ENCODE data around the gene KLHL29.

DNA sequence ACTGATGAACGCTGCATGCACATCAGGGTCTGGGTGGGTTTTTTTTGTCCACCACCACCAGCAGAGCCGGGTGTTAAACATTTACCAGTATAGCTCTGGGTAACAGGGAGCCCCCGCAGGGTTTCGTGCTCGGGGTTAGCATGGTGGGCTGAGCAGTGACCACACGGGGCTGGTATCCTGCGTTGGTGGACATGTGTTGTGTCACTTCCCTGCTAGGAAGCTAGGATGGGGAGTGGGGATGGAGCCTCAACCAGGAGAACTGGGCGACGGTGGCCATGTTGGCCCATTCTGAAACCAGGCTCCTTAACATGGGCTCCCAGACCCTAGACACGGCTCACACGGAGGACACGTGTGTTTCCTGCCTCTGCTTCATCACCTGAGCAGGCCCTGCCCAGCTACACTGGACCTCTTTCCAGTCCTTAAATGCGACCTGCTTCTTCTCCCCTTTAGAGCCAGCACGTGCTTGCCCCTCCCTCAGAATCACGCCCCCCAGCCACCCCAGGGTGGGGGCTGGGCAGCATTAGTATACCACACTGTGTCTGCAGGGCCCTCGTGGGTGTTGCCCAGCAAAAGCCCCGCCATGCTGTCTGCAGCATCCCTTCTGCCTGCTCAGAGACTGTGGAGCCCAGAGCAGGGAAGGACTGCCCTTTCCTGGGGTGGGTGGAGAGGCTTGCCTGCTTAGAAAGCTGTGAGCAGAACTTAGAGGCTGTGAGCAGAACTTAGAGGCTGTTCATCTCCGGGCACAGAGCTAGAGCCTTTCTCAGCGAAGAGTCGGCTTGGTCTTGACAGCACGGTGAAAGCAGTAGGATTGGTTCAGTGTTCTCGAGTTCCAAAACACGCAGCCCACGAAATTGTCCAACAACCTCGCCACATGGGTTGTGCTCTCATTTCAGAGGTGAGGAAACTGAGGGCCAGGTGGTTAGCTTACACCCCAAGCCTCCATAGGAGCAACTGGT, 142.1 kb downstream of the KLHL29 start:
- TF ChIP-seq POLR2A (IDR thresholded peaks at IDR 0.05; ENCODE audit: low read depth, low read length) = no peak
- no peak for TF ChIP-seq POLR2AphosphoS5 (IDR thresholded peaks at IDR 0.05; ENCODE audit: low read depth, low read length)
- TF ChIP-seq SPI1 (IDR thresholded peaks at IDR 0.05; ENCODE audit: low read depth, low read length) = no peak
- TF ChIP-seq TAF1 (IDR thresholded peaks at IDR 0.05; ENCODE audit: low read depth, low read length) = no peak
- no peak for TF ChIP-seq PAX5 (IDR thresholded peaks at IDR 0.05; ENCODE audit: insufficient read depth, low read length, severe bottlenecking)
- TF ChIP-seq POU2F2 (IDR thresholded peaks at IDR 0.05; ENCODE audit: low read depth, low read length) = no peak
